VCaP (cell line): ENCODE measurements around the gene HERC6.

ENCODE experiments used
- H3K27ac ChIP-seq: fragments of 450-650 bp; 2 replicates; pipeline ENCODE4 v1.5.1; 2017
- TF ChIP-seq, protein P1 (sequence below): fragments of 450-650 bp; conservative IDR thresholded peaks from 2 replicates; pipeline ENCODE4 v1.5.1; 2017; ENCODE audit warnings: mild to moderate bottlenecking, moderate library complexity

Gene HERC6

DNA sequence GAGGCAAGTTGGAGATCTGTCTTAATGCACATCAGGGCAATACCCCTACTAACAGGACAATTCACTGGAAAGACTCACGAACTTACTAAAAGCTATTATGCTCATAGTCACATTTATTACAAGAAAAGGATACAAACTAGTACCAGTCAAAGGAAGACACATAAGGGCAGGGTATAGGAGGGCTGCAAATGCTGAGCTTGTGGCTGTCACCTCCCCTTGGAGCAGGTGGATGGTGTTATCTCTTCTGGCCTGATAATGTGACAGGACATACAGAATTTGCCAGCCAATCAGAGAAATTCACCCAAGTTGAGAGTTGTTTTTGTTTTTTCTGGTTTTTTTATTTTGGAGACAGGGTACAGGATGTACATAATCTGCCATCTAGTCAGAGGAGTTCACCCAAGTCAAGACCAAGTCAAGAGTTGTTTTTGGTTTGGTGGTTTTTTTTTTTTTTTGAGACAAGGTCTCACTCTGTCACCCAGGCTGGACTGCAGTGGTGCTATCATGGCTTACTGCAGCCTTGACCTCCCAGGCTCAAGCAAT, 87.1 kb downstream of the HERC6 start:
- no peak overlapping the region for H3K27ac ChIP-seq
- TF ChIP-seq, protein P1, sequence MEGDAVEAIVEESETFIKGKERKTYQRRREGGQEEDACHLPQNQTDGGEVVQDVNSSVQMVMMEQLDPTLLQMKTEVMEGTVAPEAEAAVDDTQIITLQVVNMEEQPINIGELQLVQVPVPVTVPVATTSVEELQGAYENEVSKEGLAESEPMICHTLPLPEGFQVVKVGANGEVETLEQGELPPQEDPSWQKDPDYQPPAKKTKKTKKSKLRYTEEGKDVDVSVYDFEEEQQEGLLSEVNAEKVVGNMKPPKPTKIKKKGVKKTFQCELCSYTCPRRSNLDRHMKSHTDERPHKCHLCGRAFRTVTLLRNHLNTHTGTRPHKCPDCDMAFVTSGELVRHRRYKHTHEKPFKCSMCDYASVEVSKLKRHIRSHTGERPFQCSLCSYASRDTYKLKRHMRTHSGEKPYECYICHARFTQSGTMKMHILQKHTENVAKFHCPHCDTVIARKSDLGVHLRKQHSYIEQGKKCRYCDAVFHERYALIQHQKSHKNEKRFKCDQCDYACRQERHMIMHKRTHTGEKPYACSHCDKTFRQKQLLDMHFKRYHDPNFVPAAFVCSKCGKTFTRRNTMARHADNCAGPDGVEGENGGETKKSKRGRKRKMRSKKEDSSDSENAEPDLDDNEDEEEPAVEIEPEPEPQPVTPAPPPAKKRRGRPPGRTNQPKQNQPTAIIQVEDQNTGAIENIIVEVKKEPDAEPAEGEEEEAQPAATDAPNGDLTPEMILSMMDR, result no peak

DNA sequence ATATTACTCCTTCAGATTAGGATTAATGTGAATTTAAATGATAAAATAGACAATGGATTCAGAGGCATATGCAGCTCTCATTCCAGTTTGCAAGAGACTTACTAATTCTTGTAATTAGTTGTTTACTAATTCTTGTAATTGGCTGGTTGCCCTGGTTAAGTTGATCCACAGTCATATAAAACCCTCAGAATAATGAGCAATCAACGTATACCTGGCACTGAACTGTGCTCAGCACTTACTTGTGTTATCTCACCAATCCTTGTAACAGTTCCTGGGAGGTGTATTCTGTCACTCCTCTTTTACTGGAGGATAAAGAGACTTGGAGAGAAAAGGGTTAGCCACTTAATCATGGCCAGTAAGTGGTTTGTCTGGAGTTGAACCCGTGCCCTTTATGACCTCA, 88.7 kb downstream of the HERC6 start:
- TF ChIP-seq, protein P1, result no peak

GRCh38 chr4:88477229-88477860, 98.7 kb downstream of the HERC6 start:
- H3K27ac ChIP-seq, result no peak overlapping the region
- TF ChIP-seq, protein P1, result no peak

More for the DNA sequence above, 88.7 kb downstream of the HERC6 start:
- no peak overlapping the region for H3K27ac ChIP-seq

DNA sequence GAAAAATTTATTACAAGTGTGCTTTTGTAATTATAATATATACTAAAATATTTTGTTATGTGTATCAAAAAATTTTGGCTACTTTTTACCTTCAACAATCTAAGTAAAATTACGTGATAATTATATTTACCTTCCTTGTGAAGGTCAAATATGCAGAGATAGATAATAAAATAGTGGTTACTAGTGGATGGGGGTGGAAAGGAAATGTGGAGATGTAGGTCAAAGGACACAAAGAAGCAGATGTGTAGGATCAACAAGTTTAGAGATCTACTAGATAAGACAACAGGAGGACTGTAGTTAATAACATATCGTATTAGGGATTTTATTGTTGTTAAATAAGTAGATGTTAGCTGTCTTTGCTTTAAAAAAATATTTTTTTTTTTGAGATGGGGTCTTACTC, 99.6 kb downstream of the HERC6 start:
- H3K27ac ChIP-seq, result no peak overlapping the region
- TF ChIP-seq, protein P1, result no peak

GRCh38 chr4:88481537-88481936, 102.9 kb downstream of the HERC6 start:
- no peak overlapping the region for H3K27ac ChIP-seq
- TF ChIP-seq, protein P1, result no peak

DNA sequence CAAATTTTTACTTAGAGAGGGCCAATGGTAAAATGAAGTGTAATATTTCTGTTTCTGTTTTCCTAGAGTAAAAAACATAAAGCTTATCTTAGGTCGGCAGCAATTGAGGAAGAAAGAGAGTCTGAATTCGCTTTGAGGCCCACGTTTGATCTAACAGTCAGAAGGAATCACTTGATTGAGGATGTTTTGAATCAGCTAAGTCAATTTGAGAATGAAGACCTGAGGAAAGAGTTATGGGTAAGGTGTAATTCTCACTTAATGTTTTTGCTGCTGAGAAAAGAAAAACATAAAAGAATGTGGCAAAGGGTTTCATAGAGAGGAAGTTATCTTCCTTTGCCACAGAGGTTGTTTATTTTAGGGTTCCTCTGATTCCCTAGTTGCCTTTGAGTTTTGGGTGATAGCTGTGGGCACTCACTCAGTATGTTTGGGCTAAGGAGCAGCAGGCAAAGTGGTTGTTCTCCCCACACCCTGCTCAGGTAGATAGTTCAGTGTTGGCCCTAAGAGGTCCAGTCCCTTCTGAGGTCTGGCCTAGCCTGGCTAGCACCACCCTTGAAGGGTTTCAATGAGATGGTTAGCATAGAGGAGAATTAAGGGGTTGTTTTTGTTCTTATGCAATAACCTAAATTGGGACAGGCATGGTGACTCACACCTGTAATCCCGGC, 110.6 kb downstream of the HERC6 start:
- H3K27ac ChIP-seq, result no peak overlapping the region
- TF ChIP-seq, protein P1, result no peak
